Gastrocnemius medialis (tissue), 4 donors: ENCODE data around the gene MUS81.

Experiments used
- POLR2A ChIP-seq, 2 donors: fragments of 450-650 bp; IDR thresholded peaks; one replicate each; pipeline ENCODE4 v1.6.1; 2017; ENCODE audit warnings: antibody characterized with exemption in 2 of 2, mild to moderate bottlenecking in 2 of 2, moderate library complexity in 2 of 2
- TF ChIP-seq, protein P1 (sequence below), 5 experiments: fragments of 450-650 bp in 3 of 5; fragments of 200-600 bp in 2 of 5; sonication (generic) in 2 of 5; IDR thresholded peaks in 4 of 5; conservative IDR thresholded peaks in 1 of 5; 1 replicate in 4 of 5; 2 replicates in 1 of 5; pipeline ENCODE4 v1.5.1; 2016 to 2019; ENCODE audit warnings: antibody characterized with exemption in 5 of 5, mild to moderate bottlenecking in 3 of 5, moderate library complexity in 3 of 5

DNA sequence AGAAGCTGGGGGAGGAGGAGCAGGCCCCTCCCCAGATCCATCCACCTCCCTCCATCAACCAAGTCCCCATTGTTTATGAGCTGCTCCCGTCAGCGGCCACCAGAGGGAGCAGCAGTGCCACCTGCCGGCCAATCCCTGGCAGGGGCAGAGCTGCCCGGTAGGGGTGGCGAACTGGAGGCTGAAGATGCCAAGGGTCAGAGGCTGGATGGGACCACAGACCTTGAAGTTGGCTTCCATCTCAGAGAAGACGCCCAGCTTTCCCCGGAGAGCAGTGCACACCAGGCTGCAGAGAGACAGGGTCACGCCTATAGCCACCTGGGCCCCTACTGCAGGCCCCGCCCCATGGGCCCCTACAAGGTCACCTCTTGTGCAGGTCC is 24.5 kb downstream of the MUS81 start:
- TF ChIP-seq, protein P1, sequence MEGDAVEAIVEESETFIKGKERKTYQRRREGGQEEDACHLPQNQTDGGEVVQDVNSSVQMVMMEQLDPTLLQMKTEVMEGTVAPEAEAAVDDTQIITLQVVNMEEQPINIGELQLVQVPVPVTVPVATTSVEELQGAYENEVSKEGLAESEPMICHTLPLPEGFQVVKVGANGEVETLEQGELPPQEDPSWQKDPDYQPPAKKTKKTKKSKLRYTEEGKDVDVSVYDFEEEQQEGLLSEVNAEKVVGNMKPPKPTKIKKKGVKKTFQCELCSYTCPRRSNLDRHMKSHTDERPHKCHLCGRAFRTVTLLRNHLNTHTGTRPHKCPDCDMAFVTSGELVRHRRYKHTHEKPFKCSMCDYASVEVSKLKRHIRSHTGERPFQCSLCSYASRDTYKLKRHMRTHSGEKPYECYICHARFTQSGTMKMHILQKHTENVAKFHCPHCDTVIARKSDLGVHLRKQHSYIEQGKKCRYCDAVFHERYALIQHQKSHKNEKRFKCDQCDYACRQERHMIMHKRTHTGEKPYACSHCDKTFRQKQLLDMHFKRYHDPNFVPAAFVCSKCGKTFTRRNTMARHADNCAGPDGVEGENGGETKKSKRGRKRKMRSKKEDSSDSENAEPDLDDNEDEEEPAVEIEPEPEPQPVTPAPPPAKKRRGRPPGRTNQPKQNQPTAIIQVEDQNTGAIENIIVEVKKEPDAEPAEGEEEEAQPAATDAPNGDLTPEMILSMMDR (IDR thresholded peaks at IDR 0.05 in 4 of 5, conservative IDR thresholded peaks at IDR 0.05 in 1 of 5): peak; percentile 98 to 99 (median 99)
- no peak for TF ChIP-seq POLR2A (IDR thresholded peaks at IDR 0.05)
